K562 (cell line): Measurements from ENCODE around the gene ZNF835. TPM values are rescaled to one million over a fixed set of nuclear protein-coding genes. Genes with fewer than 3 reads are reported as not detected.

Experiments
- ATAC-seq: fragments of 200-7000 bp; cut with Tn5 transposase; 3 replicates; pipeline ENCODE4 v1.9.1; 2020; ENCODE audit warnings: moderate library complexity
- BruUV-seq: library from RNA; stranded (reverse); fragments of 400-500 nt; replicated peaks from 2 replicates; lab custom pipeline; 2021; lab: Mats Ljungman, UMichigan
- CTCF ChIA-PET: fragments of 300-600 bp; formaldehyde crosslinking; extraction: SDS; loops from one replicate; lab custom pipeline; 2021; ENCODE audit warnings: low intra/inter-chr PET ratio; lab: Yijun Ruan, JAX
- POLR2A ChIA-PET: fragments of 300-600, 350-650 bp; sonication (Branson Sonifier 250); formaldehyde crosslinking; extraction: SDS; loops from one replicate; lab custom pipeline; 2021; ENCODE audit warnings: antibody characterized with exemption, inconsistent platforms; lab: Yijun Ruan, JAX
- DNase-seq, 4 experiments: peaks; one replicate each; pipeline versions ENCODE4 v3.0.0 to v3.0.0-alpha.2; 2011 to 2018; ENCODE audit warnings: low spot score in 3 of 4, mixed read lengths in 3 of 4; ENCODE audit errors: extremely low read depth in 1 of 4
- FAIRE-seq: peaks from 2 replicates; lab custom pipeline; 2011; peaks lifted over from hg19 to GRCh38; lab: Jason Lieb, UNC
- H2AFZ ChIP-seq: 2 replicates; pipeline ENCODE4 v1.6.0; 2011; ENCODE audit warnings: low read depth, low read length, control low read depth, inconsistent platforms
- H3K27ac ChIP-seq: fragments of 200-600 bp; 3 replicates; pipeline ENCODE4 v1.8.0; 2011; ENCODE audit warnings: low read depth, mild to moderate bottlenecking, control low read depth, inconsistent platforms, low read length, moderate library complexity, mixed read lengths; ENCODE audit errors: extremely low read depth
- H3K27me3 ChIP-seq, 2 experiments: fragments of 300-600 bp in 1 of 2; 2 replicates in 1 of 2; 3 replicates in 1 of 2; pipeline versions ENCODE4 v1.6.0 to v1.8.0; 2011; ENCODE audit warnings: inconsistent platforms in 2 of 2, low read length in 2 of 2, mild to moderate bottlenecking in 1 of 2, mixed read lengths in 1 of 2, moderate library complexity in 1 of 2; ENCODE audit not compliant: control insufficient read depth in 2 of 2, insufficient read depth in 2 of 2
- H3K36me3 ChIP-seq: fragments of 300-600 bp; 3 replicates; pipeline ENCODE4 v1.8.0; 2011; ENCODE audit warnings: mild to moderate bottlenecking, low read length, inconsistent platforms; ENCODE audit not compliant: control insufficient read depth, insufficient read depth
- H3K4me1 ChIP-seq, 2 experiments: fragments of 200-600 bp in 1 of 2; replicated peaks in 1 of 2; 2 replicates in 1 of 2; 3 replicates in 1 of 2; pipeline versions ENCODE4 v1.5.1 to v1.8.0; 2011; ENCODE audit warnings: inconsistent platforms in 2 of 2, low read length in 2 of 2, mild to moderate bottlenecking in 1 of 2, mixed read lengths in 1 of 2, moderate library complexity in 1 of 2; ENCODE audit not compliant: control insufficient read depth in 2 of 2, insufficient read depth in 2 of 2
- H3K4me2 ChIP-seq: 2 replicates; pipeline ENCODE4 v1.6.1; 2011; ENCODE audit warnings: low read length, control low read depth, inconsistent platforms, mixed read lengths; ENCODE audit not compliant: insufficient read depth
- H3K4me3 ChIP-seq: fragments of 200-600 bp; sonication (generic), shearing (Covaris generic); 2 replicates; pipeline ENCODE4 v1.5.1; 2016; ENCODE audit warnings: control low read depth, inconsistent platforms
- H3K79me2 ChIP-seq: fragments of 200-600 bp; 3 replicates; pipeline ENCODE4 v1.8.0; 2011; ENCODE audit warnings: low read length, inconsistent platforms; ENCODE audit not compliant: control insufficient read depth, insufficient read depth
- H3K9ac ChIP-seq, 2 experiments: 2 replicates each; pipeline versions ENCODE4 v1.6.0 to v1.6.1; 2011; ENCODE audit warnings: low read depth in 2 of 2, low read length in 2 of 2, control low read depth in 1 of 2, inconsistent platforms in 1 of 2, mild to moderate bottlenecking in 1 of 2, mixed read lengths in 1 of 2; ENCODE audit not compliant: insufficient read depth in 1 of 2
- H3K9me1 ChIP-seq: one replicate; pipeline ENCODE4 v1.6.0; 2011; ENCODE audit warnings: inconsistent platforms, mild to moderate bottlenecking, low read length, moderate library complexity; ENCODE audit not compliant: control insufficient read depth, insufficient read depth
- H3K9me3 ChIP-seq: replicated peaks from 2 replicates; pipeline ENCODE4 v1.5.1; 2011; ENCODE audit warnings: low read depth, low read length, inconsistent platforms; ENCODE audit not compliant: control insufficient read depth, insufficient read depth
- H4K20me1 ChIP-seq: replicated peaks from 2 replicates; pipeline ENCODE4 v1.6.1; 2011; ENCODE audit warnings: low read length, inconsistent platforms, mixed read lengths; ENCODE audit not compliant: control insufficient read depth, insufficient read depth
- ASH1L ChIP-seq: fragments of 450-650 bp; IDR thresholded peaks from 2 replicates; pipeline ENCODE4 v1.6.1; 2018; ENCODE audit warnings: borderline replicate concordance, mild to moderate bottlenecking, low read depth; ENCODE audit not compliant: partially characterized antibody
- BHLHE40 ChIP-seq: IDR thresholded peaks from 2 replicates; pipeline ENCODE4 v1.6.1; 2011; ENCODE audit warnings: low read length, improper control_type of control experiment
- BRD4 ChIP-seq: fragments of 200-600 bp; sonication (generic); IDR thresholded peaks from 2 replicates; pipeline ENCODE4 v1.6.1; 2017; ENCODE audit warnings: inconsistent platforms
- CEBPZ ChIP-seq: fragments of 150-350 bp; IDR thresholded peaks from 2 replicates; pipeline ENCODE4 v1.6.1; 2014; ENCODE audit warnings: low read depth, mild to moderate bottlenecking, low read length, borderline replicate concordance
- CHCHD3 ChIP-seq: fragments of 250-450 bp; sonication (Bioruptor Pico); IDR thresholded peaks from 2 replicates; pipeline ENCODE4 v2.1.2; 2022; ENCODE audit warnings: mild to moderate bottlenecking
- EZH2 ChIP-seq: IDR thresholded peaks from 2 replicates; pipeline ENCODE4 v1.6.1; 2012; ENCODE audit warnings: low read depth, mild to moderate bottlenecking, inconsistent platforms, low read length, borderline replicate concordance
- FOXP4 ChIP-seq: sonication (generic); formaldehyde crosslinking; IDR thresholded peaks from 2 replicates; pipeline ENCODE4 v1.8.0; 2022; ENCODE audit warnings: mild to moderate bottlenecking, missing genetic modification reagents, borderline replicate concordance
- HNRNPH1 ChIP-seq: fragments of 200-400 bp; formaldehyde crosslinking; optimal IDR thresholded peaks from 2 replicates; pipeline ENCODE3; 2017; ENCODE audit warnings: low read depth, mild to moderate bottlenecking, low read length, moderate library complexity
- KLF16 ChIP-seq: IDR thresholded peaks from 2 replicates; pipeline ENCODE4 v1.6.1; 2016; ENCODE audit warnings: antibody characterized with exemption
- NCOA4 ChIP-seq: fragments of 450-650 bp; IDR thresholded peaks from 2 replicates; pipeline ENCODE4 v1.6.1; 2018; ENCODE audit warnings: mild to moderate bottlenecking; ENCODE audit not compliant: partially characterized antibody
- NCOA6 ChIP-seq: fragments of 450-650 bp; IDR thresholded peaks from 2 replicates; pipeline ENCODE4 v1.6.1; 2017; ENCODE audit warnings: mild to moderate bottlenecking
- RFX1 ChIP-seq: fragments of 450-650 bp; IDR thresholded peaks from 2 replicates; pipeline ENCODE4 v1.6.1; 2016; ENCODE audit warnings: mild to moderate bottlenecking, moderate library complexity
- SAFB2 ChIP-seq: fragments of 200-400 bp; formaldehyde crosslinking; IDR thresholded peaks from 2 replicates; pipeline ENCODE4 v1.6.1; 2018; ENCODE audit warnings: borderline replicate concordance, low read length, low read depth, moderate library complexity; ENCODE audit not compliant: severe bottlenecking
- TAL1 ChIP-seq: fragments of 450-650 bp; IDR thresholded peaks from 2 replicates; pipeline ENCODE4 v1.6.1; 2016; ENCODE audit warnings: mild to moderate bottlenecking
- TBP ChIP-seq: optimal IDR thresholded peaks from 2 replicates; pipeline ENCODE3; 2011; ENCODE audit warnings: low read depth, low read length, improper control_type of control experiment
- THAP12 ChIP-seq: fragments of 250-450 bp; sonication (Bioruptor Pico); IDR thresholded peaks from 2 replicates; pipeline ENCODE4 v1.9.0; 2021; ENCODE audit warnings: mild to moderate bottlenecking, inconsistent platforms
- ZNF347 ChIP-seq: fragments of 450-650 bp; formaldehyde crosslinking; IDR thresholded peaks from 2 replicates; pipeline ENCODE4 v1.4.0; 2020; ENCODE audit warnings: low read depth, mild to moderate bottlenecking, moderate library complexity
- ZNF785 ChIP-seq: fragments of 250-450 bp; sonication (Bioruptor Pico); IDR thresholded peaks from 2 replicates; pipeline ENCODE4 v1.4.0; 2020; ENCODE audit warnings: mild to moderate bottlenecking
- WGBS: fragments of 100-300 bp; shearing (Covaris generic); methylation state at CpG from one replicate; pipeline ENCODE4 v1.1.6; 2016; ENCODE audit warnings: low coverage, mixed read lengths; ENCODE audit not compliant: insufficient coverage; ENCODE audit errors: missing lambda C conversion rate; 5-methylcytosine and 5-hydroxymethylcytosine counted together
- in situ Hi-C: fragments of 300-500 bp; cut with MboI; formaldehyde crosslinking; loops from 4 replicates; pipeline ENCODE4 v1.15.0; 2018; ENCODE audit warnings: inconsistent platforms, mixed read lengths
- intact Hi-C: fragments of 100-400 bp; cut with micrococcal nuclease; formaldehyde crosslinking; loops from 2 replicates; pipeline ENCODE4 v1.14.2; 2022
- polyA plus RNA-seq, 8 experiments: library from polyadenylated mRNA; depleted of rRNA in 4 of 8; stranded (reverse) in 5 of 8; unstranded in 3 of 8; fragments of >200 nt; fragmentation: Nextera tagmentation in 2 of 8; fragmentation: Illumina TruSeq in 1 of 8; extraction: Ambion mirVana in 2 of 8; extraction: Trizol in 1 of 8; gene quantifications; 2 replicates each; pipeline versions ENCODE4 v1.2.1 to v1.2.3, GENCODE V29; 2011 to 2014; ENCODE audit warnings: inconsistent platforms in 1 of 8, missing spikeins in 1 of 8
- total RNA-seq, 7 experiments: library from RNA; depleted of rRNA in 6 of 7; stranded (reverse); fragments of >200 nt in 6 of 7; fragmentation: Illumina TruSeq in 2 of 7; extraction: Trizol in 2 of 7; gene quantifications; 2 replicates each; pipeline versions ENCODE4 v1.2.1 to v1.2.3, GENCODE V29; 2011 to 2021; ENCODE audit warnings: low replicate concordance in 1 of 7

Gene ZNF835
- total and polyA plus RNA-seq, 9 of the 15 experiments (the other 6 are each of a cell fraction or from before 2014, with no cell fraction given), result not detected

- Histone ChIP-seq H4K20me1 (no peaks in the 10 kb centered on the region), H3K4me3 (no peak overlapping the region), H3K79me2 (no peaks in the 10 kb centered on the region), H3K36me3 (no peaks in the 10 kb centered on the region), H3K4me2 (no peak overlapping the region), H3K27ac (no peak overlapping the region), H3K4me1 (no peaks in the 10 kb centered on the region), H3K9me3 (no peaks in the 10 kb centered on the region; the same call in 1 of the 2 replicates), H3K27me3 (no peaks in the 10 kb centered on the region), H3K9ac (no peak overlapping the region), H3K9me1 (no peaks in the 10 kb centered on the region), H2AFZ (no peak overlapping the region)
- ChIA-PET POLR2A (interaction anchor here (0.8 kb wide), 1 partner anchor 603 kb away, joined by 6 read pairs; no protein-coding TSS in a partner anchor), CTCF (no interaction called here)
- ATAC-seq (no peak), DNase-seq (no peak), FAIRE-seq (no peak)
- BruUV-seq, result no TSS peak
- in situ Hi-C loops, result no loop called here
- intact Hi-C loops, result no loop called here
- TF ChIP-seq NCOA4 (no peak), FOXP4 (no peak), SAFB2 (no peak), BHLHE40 (no peak), NCOA6 (no peak), BRD4 (no peak), HNRNPH1 (no peak), TBP (no peak), ZNF785 (CRISPR knock-in tag) (no peak), RFX1 (no peak), ZNF347 (CRISPR knock-in tag) (no peak), ASH1L (no peak), TAL1 (no peak), CEBPZ (no peak), THAP12 (no peak), EZH2 (no peak), KLF16 (no peak), CHCHD3 (CRISPR knock-in tag) (no peak)
- 0% methylated on average over 5 of the region's 5 CpGs for WGBS
These were observed 57.9 kb downstream of the ZNF835 start for GRCh38 chr19:56613639-56614038.
